GM12873 (cell line): ENCODE measurements around the gene AQP2.

ENCODE experiments used
- CTCF ChIP-seq: IDR thresholded peaks from 2 replicates; pipeline ENCODE4 v1.5.1; 2012; ENCODE audit warnings: low read depth, mild to moderate bottlenecking, moderate library complexity, low read length, control low read depth; ENCODE audit not compliant: insufficient read depth; ENCODE audit errors: missing control alignments

The AQP2 gene

GRCh38 chr12:49912345-49913255, 37.9 kb upstream of the AQP2 start:
- TF ChIP-seq CTCF: no peak

GRCh38 chr12:49916129-49916919, 34.2 kb upstream of the AQP2 start:
- no peak for TF ChIP-seq CTCF

DNA sequence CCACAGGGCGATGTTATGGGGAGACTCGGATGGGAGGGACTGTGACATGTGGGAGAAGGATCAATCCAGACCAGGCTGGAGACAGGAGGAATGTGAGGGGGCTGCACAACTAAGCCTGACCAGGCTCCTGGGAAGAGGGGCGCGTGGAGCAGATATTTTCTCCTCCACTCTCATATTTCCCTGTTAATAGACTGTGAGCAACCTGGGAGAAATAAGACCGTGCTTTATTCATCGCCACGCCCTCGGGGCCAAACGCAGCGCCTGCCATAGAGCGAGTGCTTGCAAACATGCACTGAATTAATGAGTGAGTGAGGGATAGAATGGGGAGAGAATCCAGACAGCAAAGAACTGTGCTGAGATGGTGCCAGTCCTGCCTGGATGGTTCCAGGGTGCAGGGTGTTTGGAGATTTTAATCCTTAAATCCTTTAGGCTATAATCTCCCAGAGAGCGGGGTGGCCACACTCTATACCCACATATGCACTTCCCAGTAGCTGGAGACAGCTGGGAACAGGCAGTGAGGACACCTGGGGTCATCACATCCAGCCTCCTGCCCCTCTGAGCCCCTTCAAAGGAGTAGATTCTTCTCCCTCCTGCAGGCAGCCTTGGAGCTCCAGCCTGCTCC, 33.3 kb upstream of the AQP2 start:
- no peak for TF ChIP-seq CTCF

DNA sequence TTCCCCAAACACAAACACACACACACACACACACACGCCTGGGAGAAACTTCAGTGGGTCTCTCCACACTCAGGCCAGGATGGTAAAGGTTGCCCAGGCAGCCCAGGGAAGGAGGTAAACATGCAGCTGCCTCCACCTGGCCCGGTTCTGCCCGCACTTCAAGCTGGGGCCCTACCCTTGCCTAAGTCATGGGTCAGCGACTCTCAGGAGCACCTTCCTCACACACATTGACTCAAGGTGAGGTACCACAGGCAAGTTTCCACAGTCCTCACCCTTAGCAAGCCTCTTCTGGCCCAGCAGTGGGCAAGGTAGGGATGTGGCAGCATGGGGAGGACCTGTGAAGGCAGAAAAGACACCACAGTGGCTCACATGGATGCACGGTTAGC, 32.8 kb upstream of the AQP2 start:
- no peak for TF ChIP-seq CTCF

GRCh38 chr12:49920241-49920914, 30.2 kb upstream of the AQP2 start:
- TF ChIP-seq CTCF: no peak

- no peak for TF ChIP-seq CTCF
Observed at GRCh38 chr12:49920915-49921286, 29.6 kb upstream of the AQP2 start.
